H1 (cell line): Measurements from ENCODE around the gene CLPX. TPM values are rescaled to one million over a fixed set of nuclear protein-coding genes. Genes with fewer than 3 reads are reported as not detected.

ENCODE experiments used
- EP300 ChIP-seq, 2 experiments: IDR thresholded peaks; 1 replicate in 1 of 2; 2 replicates in 1 of 2; pipeline ENCODE4 v1.6.1; 2011 to 2012; ENCODE audit warnings: low read depth in 2 of 2, low read length in 2 of 2, mild to moderate bottlenecking in 2 of 2, borderline replicate concordance in 1 of 2, inconsistent platforms in 1 of 2, moderate library complexity in 1 of 2
- EZH2 ChIP-seq: fragments of 200-600 bp; sonication (generic); IDR thresholded peaks from 2 replicates; pipeline ENCODE4 v1.7.1; 2012; ENCODE audit warnings: low read depth, mild to moderate bottlenecking, moderate library complexity, low read length, inconsistent platforms; ENCODE audit not compliant: severe bottlenecking
- RNF2 ChIP-seq: fragments of 200-900, 300-1000 bp; sonication (generic); IDR thresholded peaks from 2 replicates; pipeline ENCODE4 v1.7.1; 2016; ENCODE audit warnings: borderline replicate concordance, low read depth, mild to moderate bottlenecking, antibody characterized with exemption, low read length; ENCODE audit not compliant: poor library complexity, severe bottlenecking; ENCODE audit errors: missing control alignments
- polyA plus RNA-seq, 7 experiments: library from polyadenylated mRNA; depleted of rRNA in 3 of 7; stranded (reverse) in 5 of 7; unstranded in 2 of 7; fragments of >200 nt in 5 of 7; fragments of 200-250 nt in 2 of 7; gene quantifications; 1 replicate in 5 of 7; 2 replicates in 1 of 7; 4 replicates in 1 of 7; pipeline versions ENCODE4 v1.2.1 to v1.2.3, GENCODE V29; 2011 to 2013; ENCODE audit warnings: missing spikeins in 2 of 7, mixed read lengths in 2 of 7
- total RNA-seq: library from RNA; stranded (reverse); fragmentation: NEBNext Ultra II Directional; extraction: Animal tissue kit (Norgen Biotek cat#: 25700); gene quantifications from 2 replicates; pipeline ENCODE4 v1.2.1, GENCODE V29; 2021

The CLPX gene
- total and polyA plus RNA-seq, 2 of the 8 experiments (the other 6 are each of a cell fraction or from before 2014, with no cell fraction given): 10.5 to 53.6 TPM

DNA sequence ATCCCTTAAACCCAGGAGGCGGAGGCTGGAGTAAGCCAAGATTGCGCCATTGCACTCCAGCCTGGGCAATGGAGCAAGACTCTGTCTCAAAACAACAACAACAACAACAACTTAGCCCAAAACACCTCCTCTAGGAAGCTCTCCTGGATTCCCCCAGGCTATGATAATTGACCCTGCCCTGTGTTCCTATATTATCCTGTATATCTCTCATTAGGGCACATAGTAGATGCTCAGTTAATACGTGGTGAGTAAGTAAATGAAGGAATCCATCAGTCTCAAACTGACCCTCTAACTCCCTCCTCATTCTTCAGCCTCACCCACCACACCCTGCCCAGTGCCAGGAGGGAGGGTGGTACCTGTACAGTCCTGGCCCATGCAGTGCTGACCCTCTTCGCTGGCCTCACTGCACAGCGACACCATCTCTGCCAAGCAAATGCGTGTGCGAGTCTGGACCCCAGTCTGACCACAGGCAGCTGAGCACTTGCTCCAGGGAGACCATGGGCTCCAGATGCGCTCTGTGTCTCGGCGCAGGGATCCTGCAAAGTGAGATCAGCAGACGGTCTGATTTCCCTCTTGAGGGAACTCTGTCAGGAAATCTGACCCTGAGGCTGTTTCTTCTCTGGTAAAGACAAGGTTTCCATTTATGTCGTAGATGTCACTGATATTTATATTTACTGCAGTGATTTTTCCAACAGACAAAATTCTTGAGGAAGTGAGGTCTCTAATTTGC, 20.0 kb upstream of the CLPX start (continued):
- TF ChIP-seq EP300 (IDR thresholded peaks at IDR 0.05; ENCODE audit: borderline replicate concordance in 1 of 2, low read depth in 2 of 2, low read length in 2 of 2): no peak
- TF ChIP-seq RNF2: no peak
- TF ChIP-seq EZH2: no peak
- TF ChIP-seq, all 59 proteins: peak for 0
